Naive B cell (primary cell): ENCODE results near the gene GAB4. TPM values are rescaled to one million over a fixed set of nuclear protein-coding genes. Genes with fewer than 3 reads are reported as not detected.

ENCODE experiments used
- ATAC-seq, 2 donors: fragments of 150-1000 bp; cut with Tn5 transposase; 2 replicates each; pipeline ENCODE4 v1.10.0; 2021; ENCODE audit warnings: low read depth in 2 of 2, mild to moderate bottlenecking in 2 of 2, moderate library complexity in 2 of 2
- DNase-seq: peaks from one replicate; pipeline ENCODE4 v3.0.0; 2022
- H3K27ac Mint-ChIP-seq, 6 donors: one replicate each; pipeline ENCODE4 v1.8.0; 2020 to 2022; ENCODE audit warnings: mild to moderate bottlenecking in 6 of 6, mixed read lengths in 6 of 6, moderate library complexity in 5 of 6, inconsistent platforms in 2 of 6
- H3K27me3 Mint-ChIP-seq, 3 donors: one replicate each; pipeline ENCODE4 v1.8.0; 2021 to 2022; ENCODE audit warnings: mixed read lengths in 3 of 3, mild to moderate bottlenecking in 1 of 3
- H3K36me3 Mint-ChIP-seq, 2 donors: one replicate each; pipeline ENCODE4 v1.8.0; 2020 to 2022; ENCODE audit warnings: mixed read lengths in 2 of 2, inconsistent platforms in 1 of 2, mild to moderate bottlenecking in 1 of 2
- H3K4me1 Mint-ChIP-seq, 3 donors: one replicate each; pipeline ENCODE4 v1.8.0; 2020 to 2022; ENCODE audit warnings: mixed read lengths in 3 of 3, inconsistent platforms in 1 of 3, mild to moderate bottlenecking in 1 of 3, moderate library complexity in 1 of 3
- H3K4me3 Mint-ChIP-seq, 8 donors: one replicate each; pipeline ENCODE4 v1.8.0; 2020 to 2022; ENCODE audit warnings: mild to moderate bottlenecking in 8 of 8, mixed read lengths in 8 of 8, moderate library complexity in 8 of 8, inconsistent platforms in 2 of 8
- H3K9me3 Mint-ChIP-seq, 7 donors: one replicate each; pipeline ENCODE4 v1.8.0; 2020 to 2022; ENCODE audit warnings: mixed read lengths in 7 of 7, mild to moderate bottlenecking in 5 of 7, inconsistent platforms in 2 of 7, moderate library complexity in 1 of 7
- polyA plus RNA-seq, 6 donors: library from polyadenylated mRNA; unstranded; fragments of 300-500 nt; fragmentation: Illumina TruSeq; gene quantifications; one replicate each; pipeline ENCODE4 v1.2.3, GENCODE V29; 2021; ENCODE audit warnings: low read depth in 6 of 6

The GAB4 gene
- polyA plus RNA-seq, 6 donors from 2014 or later: not detected

GRCh38 chr22:16973591-16974297 lies 34.3 kb downstream of the GAB4 start:
- Mint-ChIP-seq H3K27me3 (peaks cover 26 to 54% (median 32%) of the 10 kb centered on the region in 3 donors), H3K27ac (no peak overlapping the region), H3K36me3 (peaks cover 0 to 7% of the 10 kb centered on the region in 2 donors), H3K9me3 (peaks cover 0 to 9% (median 0%) of the 10 kb centered on the region in 7 donors), H3K4me1 (no peaks in the 10 kb centered on the region), H3K4me3 (no peak overlapping the region)
- DNase-seq (no peak), ATAC-seq (no peak)

DNA sequence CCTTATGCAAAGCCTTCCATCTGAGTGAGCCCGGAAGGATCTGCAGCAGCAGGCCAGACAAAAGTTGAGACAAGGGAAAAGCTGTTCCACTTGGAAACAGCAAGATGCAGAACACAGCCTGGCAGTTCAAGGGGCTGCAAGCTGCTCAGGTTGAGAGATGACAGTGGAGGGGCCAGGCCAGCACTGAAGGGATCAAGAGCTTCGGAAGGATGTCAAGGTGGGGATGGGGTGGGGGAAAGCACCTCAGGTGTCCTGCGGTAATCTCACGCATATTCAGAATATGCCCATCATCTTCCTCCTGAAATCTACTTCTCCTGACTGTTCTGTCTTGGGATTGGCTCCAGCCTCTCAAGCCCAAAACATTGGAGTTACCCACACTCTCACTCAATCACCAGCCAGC lies 35.7 kb downstream of the GAB4 start:
- peak overlapping the region in 1 of 6 donors; percentile 36 for H3K27ac Mint-ChIP-seq
- H3K36me3 Mint-ChIP-seq: no peaks in the 10 kb centered on the region
- no peaks in the 10 kb centered on the region for H3K4me1 Mint-ChIP-seq
- DNase-seq (no peak), ATAC-seq (no peak)
- H3K9me3 Mint-ChIP-seq: no peaks in the 10 kb centered on the region
- H3K27me3 Mint-ChIP-seq: peaks cover 25 to 51% (median 26%) of the 10 kb centered on the region in 3 donors
- H3K4me3 Mint-ChIP-seq: no peak overlapping the region

DNA sequence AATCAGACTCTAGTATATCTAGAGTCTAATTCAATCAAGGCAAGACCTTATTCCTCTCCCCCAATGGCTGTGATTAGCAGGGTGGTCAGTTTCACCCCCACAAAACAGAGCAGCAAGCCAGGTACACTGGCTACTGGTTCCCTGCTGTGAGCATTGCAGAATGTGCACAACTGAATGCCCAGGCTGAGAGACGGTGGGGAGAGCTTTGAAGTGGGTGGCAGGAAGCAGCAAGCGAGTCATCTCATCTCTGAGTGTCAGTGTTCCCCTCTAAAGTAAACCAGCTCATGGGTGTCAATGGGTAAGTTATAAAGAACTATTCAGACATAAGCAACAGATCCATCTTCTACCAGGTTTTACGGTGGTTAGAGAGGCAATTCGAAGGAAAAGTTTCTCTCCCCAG lies 37.6 kb downstream of the GAB4 start:
- H3K27ac Mint-ChIP-seq: no peak overlapping the region
- no peak for ATAC-seq
- H3K4me3 Mint-ChIP-seq: no peak overlapping the region
- no peaks in the 10 kb centered on the region for H3K36me3 Mint-ChIP-seq
- no peak for DNase-seq
- H3K9me3 Mint-ChIP-seq: peaks cover 0 to 2% (median 0%) of the 10 kb centered on the region in 7 donors
- H3K4me1 Mint-ChIP-seq: no peaks in the 10 kb centered on the region
- H3K27me3 Mint-ChIP-seq: peaks cover 13 to 54% (median 14%) of the 10 kb centered on the region in 3 donors

- H3K4me3 Mint-ChIP-seq: no peak overlapping the region
- no peak overlapping the region for H3K27ac Mint-ChIP-seq
- no peak for ATAC-seq
Observed at GRCh38 chr22:16969508-16970327, 38.3 kb downstream of the GAB4 start.

GRCh38 chr22:16968218-16968595 lies 39.8 kb downstream of the GAB4 start:
- DNase-seq (no peak), ATAC-seq (no peak)
- peaks cover 0 to 2% (median 0%) of the 10 kb centered on the region in 7 donors for H3K9me3 Mint-ChIP-seq
- H3K27ac Mint-ChIP-seq: no peak overlapping the region
- H3K27me3 Mint-ChIP-seq: peaks cover 9 to 45% (median 13%) of the 10 kb centered on the region in 3 donors
- H3K4me3 Mint-ChIP-seq: no peak overlapping the region
- H3K36me3 Mint-ChIP-seq: no peaks in the 10 kb centered on the region
- H3K4me1 Mint-ChIP-seq: no peaks in the 10 kb centered on the region

More at GRCh38 chr22:16969508-16970327, 38.3 kb downstream of the GAB4 start:
- Mint-ChIP-seq H3K36me3 (no peaks in the 10 kb centered on the region), H3K4me1 (no peaks in the 10 kb centered on the region), H3K9me3 (peaks cover 0 to 2% (median 0%) of the 10 kb centered on the region in 7 donors), H3K27me3 (peaks cover 13 to 54% (median 14%) of the 10 kb centered on the region in 3 donors)
- no peak for DNase-seq

DNA sequence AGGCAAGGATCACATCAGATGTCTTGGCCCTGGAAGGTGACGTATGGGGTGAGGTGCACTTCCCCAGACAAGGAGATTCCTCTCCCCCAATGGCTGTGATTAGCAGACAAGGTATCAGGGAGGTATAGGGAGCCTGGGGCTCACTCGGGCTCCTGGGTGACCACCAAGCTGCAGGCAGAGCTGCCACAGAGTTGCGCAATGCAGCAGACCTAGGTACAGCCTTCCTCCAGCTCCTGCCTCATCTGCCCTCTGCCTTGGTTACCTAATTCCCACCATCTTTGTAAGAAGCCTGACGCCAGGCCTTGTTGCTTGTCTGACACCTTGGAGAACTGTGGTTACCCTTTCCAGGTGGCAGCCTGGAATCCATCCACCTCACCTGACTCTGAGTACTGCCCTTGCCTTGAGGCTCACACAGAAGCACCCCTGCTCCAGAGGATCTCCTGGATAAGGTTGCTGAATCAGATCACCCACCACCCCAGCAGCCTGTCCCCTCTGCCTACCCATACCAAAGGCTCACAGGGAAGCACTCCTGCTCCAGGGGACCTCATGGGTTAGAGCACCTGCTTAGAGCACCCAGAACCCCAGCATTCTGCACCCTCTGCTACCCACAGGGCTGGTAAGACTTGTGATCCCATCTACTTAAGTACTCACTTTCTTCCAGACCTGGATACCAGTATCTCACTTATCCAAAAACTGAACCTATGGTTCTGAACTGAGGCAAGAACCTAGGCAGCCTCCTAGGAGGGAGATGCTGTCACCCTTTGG lies 40.4 kb downstream of the GAB4 start:
- DNase-seq (no peak), ATAC-seq (no peak)
- no peak overlapping the region for H3K27ac Mint-ChIP-seq
- no peaks in the 10 kb centered on the region for H3K4me1 Mint-ChIP-seq
- peak overlapping the region in 1 of 8 donors; percentile 59 for H3K4me3 Mint-ChIP-seq
- H3K27me3 Mint-ChIP-seq: peaks cover 4 to 40% (median 8%) of the 10 kb centered on the region in 3 donors
- no peaks in the 10 kb centered on the region for H3K36me3 Mint-ChIP-seq
- peaks cover 0 to 2% (median 0%) of the 10 kb centered on the region in 7 donors for H3K9me3 Mint-ChIP-seq

- no peak overlapping the region for H3K27ac Mint-ChIP-seq
- peaks cover 0 to 2% (median 0%) of the 10 kb centered on the region in 7 donors for H3K9me3 Mint-ChIP-seq
- peak overlapping the region in 2 of 8 donors; percentile 55 to 69 for H3K4me3 Mint-ChIP-seq
- no peak for ATAC-seq
- no peaks in the 10 kb centered on the region for H3K36me3 Mint-ChIP-seq
- H3K4me1 Mint-ChIP-seq: no peaks in the 10 kb centered on the region
- no peak for DNase-seq
- peaks cover 0 to 26% (median 4%) of the 10 kb centered on the region in 3 donors for H3K27me3 Mint-ChIP-seq
Observed at GRCh38 chr22:16966251-16966650, 41.8 kb downstream of the GAB4 start.

- Mint-ChIP-seq H3K4me3 (no peak overlapping the region), H3K27ac (no peak overlapping the region), H3K9me3 (peaks cover 0 to 2% (median 0%) of the 10 kb centered on the region in 7 donors), H3K4me1 (no peaks in the 10 kb centered on the region), H3K36me3 (no peaks in the 10 kb centered on the region), H3K27me3 (peaks cover 0 to 26% (median 4%) of the 10 kb centered on the region in 3 donors)
- DNase-seq: no peak
- no peak for ATAC-seq
Observed at GRCh38 chr22:16965560-16965959, 42.5 kb downstream of the GAB4 start.

DNA sequence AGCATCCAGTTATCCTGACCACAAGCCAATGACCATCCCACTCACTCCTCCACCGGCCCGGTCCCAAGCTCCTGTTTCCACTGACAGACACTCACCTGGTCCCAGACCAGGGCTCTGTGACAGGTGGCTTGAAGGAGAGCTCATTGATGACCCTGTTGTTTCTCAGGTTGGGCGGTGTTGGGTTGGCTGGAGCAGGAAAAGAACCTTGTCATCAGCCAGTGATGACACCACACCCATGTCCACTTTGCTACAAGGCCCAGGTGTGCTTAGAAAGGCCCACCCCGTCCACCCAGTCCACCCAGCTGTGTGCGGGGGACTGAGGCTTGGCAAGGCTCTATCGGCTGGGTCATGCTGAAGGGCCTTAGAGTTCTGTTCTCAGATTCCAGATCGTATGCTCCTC lies 42.9 kb downstream of the GAB4 start:
- Mint-ChIP-seq H3K36me3 (no peaks in the 10 kb centered on the region), H3K4me1 (no peaks in the 10 kb centered on the region), H3K27me3 (peaks cover 0 to 26% (median 4%) of the 10 kb centered on the region in 3 donors), H3K27ac (no peak overlapping the region), H3K9me3 (peaks cover 0 to 2% (median 0%) of the 10 kb centered on the region in 7 donors), H3K4me3 (no peak overlapping the region)
- ATAC-seq: no peak
- no peak for DNase-seq

GRCh38 chr22:16964366-16964765 lies 43.7 kb downstream of the GAB4 start:
- no peak overlapping the region for H3K27ac Mint-ChIP-seq
- DNase-seq (no peak), ATAC-seq (no peak)
- H3K4me3 Mint-ChIP-seq: no peak overlapping the region
- H3K36me3 Mint-ChIP-seq: no peaks in the 10 kb centered on the region
- H3K27me3 Mint-ChIP-seq: peaks cover 0 to 20% (median 4%) of the 10 kb centered on the region in 3 donors
- H3K9me3 Mint-ChIP-seq: peaks cover 0 to 2% (median 0%) of the 10 kb centered on the region in 7 donors
- no peaks in the 10 kb centered on the region for H3K4me1 Mint-ChIP-seq

- Mint-ChIP-seq H3K4me3 (no peak overlapping the region), H3K27ac (no peak overlapping the region), H3K27me3 (peaks cover 0 to 15% (median 4%) of the 10 kb centered on the region in 3 donors), H3K9me3 (peaks cover 0 to 2% (median 0%) of the 10 kb centered on the region in 7 donors), H3K36me3 (no peaks in the 10 kb centered on the region), H3K4me1 (no peaks in the 10 kb centered on the region)
- DNase-seq: no peak
- ATAC-seq: no peak
Observed at GRCh38 chr22:16963189-16963945, 44.7 kb downstream of the GAB4 start.

DNA sequence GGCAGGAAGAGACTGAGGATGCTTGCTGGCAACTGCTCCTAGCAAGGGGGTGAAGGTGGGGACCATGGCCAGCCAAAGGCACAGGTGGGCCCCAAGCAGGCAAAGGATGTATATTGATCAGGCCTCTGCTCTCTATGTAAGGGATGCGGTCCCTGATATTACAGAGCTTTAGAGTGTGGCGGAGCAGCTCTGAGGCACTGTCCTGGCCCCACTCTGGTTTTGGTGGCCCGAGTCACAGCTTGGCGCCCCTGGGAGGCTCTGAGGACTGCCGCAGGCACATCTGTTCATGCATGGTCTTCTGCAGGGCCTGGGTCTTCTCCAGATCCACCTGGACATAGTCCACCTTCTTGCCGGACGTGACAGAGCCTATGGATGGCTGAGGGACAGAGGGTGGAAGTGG lies 45.5 kb downstream of the GAB4 start:
- peaks cover 0 to 2% (median 0%) of the 10 kb centered on the region in 7 donors for H3K9me3 Mint-ChIP-seq
- DNase-seq (no peak), ATAC-seq (no peak)
- H3K4me3 Mint-ChIP-seq: no peak overlapping the region
- peaks cover 0 to 13% (median 4%) of the 10 kb centered on the region in 3 donors for H3K27me3 Mint-ChIP-seq
- H3K4me1 Mint-ChIP-seq: no peaks in the 10 kb centered on the region
- H3K36me3 Mint-ChIP-seq: no peaks in the 10 kb centered on the region
- H3K27ac Mint-ChIP-seq: no peak overlapping the region
